Pulmonary artery endothelial cell (primary cell): ENCODE data around the gene FBLN5. TPM values are rescaled to one million over a fixed set of nuclear protein-coding genes. Genes with fewer than 3 reads are reported as not detected.

ENCODE experiments used
- DNase-seq: peaks from one replicate; pipeline ENCODE4 v3.0.0-alpha.2; 2011; ENCODE audit warnings: low read depth, low spot score
- total RNA-seq: library from RNA; depleted of rRNA; stranded (reverse); fragments of >200 nt; gene quantifications from 2 replicates; pipeline ENCODE4 v1.2.3, GENCODE V29; 2014

The FBLN5 gene, protein sequence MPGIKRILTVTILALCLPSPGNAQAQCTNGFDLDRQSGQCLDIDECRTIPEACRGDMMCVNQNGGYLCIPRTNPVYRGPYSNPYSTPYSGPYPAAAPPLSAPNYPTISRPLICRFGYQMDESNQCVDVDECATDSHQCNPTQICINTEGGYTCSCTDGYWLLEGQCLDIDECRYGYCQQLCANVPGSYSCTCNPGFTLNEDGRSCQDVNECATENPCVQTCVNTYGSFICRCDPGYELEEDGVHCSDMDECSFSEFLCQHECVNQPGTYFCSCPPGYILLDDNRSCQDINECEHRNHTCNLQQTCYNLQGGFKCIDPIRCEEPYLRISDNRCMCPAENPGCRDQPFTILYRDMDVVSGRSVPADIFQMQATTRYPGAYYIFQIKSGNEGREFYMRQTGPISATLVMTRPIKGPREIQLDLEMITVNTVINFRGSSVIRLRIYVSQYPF
- 0.74 and 2.5 TPM in 2 replicates for total RNA-seq

DNA sequence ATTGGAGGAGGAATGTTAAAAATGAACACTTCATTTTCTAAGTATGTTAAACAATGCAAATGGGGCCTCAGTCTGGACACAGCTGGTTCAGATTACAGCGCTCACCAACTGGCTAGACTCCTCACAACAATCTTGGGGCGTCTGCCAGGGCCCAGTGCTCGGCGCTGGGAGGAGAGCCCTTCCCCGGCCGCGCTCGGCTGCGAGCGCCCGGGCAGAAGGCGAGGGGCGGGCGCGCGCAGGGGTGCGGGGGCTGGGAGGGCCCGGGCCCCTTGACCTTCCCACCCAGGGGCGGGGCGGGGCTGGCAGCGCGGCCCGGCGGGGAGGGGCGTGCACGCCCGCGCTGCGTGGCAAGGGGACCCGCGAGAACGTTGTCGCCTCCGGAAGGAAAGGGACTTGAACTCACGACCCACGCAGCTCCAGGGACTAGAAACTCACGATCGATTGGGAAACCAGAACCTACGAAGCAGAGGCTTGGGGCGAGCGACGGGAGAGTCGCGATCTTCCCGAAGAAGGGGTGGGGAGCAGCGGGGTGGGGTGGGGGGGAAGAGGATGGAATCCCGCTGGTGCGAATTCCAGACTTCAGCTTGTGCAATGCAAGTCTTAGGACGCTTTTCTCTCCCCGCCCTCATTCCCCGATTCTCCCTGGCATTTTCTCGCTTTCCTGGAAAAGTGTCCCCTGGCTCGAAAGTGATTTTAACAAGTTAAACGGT lies at the start of gene FBLN5:
FBLN5 (minus strand) TSS at position 220 of the 710 bp plus-strand sequence. CDS start 465 bp downstream, outside the sequence.
- DNase-seq: no peak

DNA sequence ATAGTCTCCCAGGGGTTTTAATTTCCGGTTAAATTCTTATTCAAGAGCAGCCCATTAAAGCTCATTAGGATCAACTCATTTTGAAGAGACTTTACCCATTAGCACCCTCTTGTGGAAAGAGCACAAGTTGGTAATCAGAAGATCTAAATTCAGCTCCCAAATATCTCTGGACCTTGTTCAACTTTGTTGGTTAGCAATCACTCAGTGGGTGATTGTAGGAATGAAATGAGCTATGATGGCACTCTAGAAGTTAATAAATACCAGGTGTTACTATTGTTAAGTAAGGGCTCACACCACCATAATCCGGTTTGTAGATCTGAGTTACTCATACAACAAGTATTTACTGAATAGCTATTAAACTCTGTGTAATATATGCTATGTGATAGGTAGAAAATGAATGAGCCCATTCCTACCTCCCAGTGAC lies 49.5 kb upstream of the FBLN5 start:
- no peak for DNase-seq

DNA sequence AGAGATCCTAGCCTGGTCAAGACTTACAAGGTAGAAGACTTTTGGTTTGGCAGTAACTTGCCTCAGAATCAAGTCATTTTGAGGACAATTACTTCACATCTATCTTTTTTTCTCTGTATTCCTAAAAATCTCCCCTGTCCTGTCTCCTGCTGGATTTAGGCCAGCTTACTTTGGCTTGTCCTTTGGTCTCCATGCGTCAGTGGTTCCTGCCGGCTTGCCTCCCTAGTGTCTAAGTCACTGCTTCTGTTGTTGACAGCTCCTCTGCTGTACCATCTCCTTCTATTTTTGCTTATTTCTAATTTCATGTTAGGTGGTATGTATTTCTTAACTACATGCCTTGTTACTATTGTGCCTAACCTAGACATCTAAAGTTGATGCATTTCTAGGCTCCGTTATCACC lies 39.7 kb upstream of the FBLN5 start:
- no peak for DNase-seq

DNA sequence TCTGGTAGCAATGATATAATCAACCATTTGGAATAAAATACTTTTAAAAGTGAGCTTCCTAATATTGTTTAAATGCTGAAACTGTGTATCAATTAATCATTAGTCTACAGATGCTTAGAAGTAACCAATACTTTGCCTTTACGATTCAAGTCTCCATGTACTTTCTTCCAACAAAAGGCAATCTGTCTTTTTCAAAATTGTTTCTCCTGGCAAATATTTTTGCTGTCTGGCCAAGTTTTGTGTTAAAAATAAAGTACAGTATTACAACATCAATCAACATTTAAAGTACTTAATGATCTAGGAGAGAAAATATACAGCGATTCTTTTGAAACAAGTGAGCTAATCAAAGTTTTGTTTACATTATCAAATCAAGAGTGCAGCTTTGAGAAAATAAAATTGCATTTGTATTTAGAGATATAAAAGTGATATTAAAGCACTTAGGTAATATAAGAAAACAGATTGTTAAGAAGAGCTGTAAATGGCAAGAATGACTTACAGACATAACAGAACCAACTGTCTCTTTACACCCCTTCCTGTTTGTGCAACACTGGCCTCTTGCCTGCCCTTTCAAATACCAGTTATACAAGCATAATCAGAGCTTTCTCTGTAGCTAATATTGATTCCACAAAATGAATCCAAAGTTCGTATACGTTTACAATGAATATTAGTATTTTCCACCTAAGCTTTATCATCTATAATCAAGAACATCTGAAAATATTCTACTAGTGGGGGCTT lies 38.2 kb upstream of the FBLN5 start:
- no peak for DNase-seq

DNA sequence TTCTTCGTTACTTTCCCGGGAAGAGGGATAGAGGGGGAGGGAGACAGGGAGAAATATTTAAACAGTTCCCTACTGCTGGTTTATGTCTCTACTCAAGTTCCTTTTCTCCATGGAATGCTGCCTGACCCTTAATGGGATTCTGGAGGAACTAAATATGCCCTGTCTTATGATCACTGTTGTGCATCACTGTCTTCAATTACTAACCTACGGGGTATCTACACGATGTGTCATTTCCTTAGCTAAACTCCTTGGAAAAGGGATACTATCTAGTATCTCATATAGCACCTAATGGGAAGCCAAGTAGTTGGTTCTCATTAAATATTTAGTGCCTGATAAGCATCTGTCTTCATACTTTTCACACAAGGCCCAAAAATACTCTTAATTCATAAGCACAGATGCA lies 37.5 kb upstream of the FBLN5 start:
- no peak for DNase-seq

DNA sequence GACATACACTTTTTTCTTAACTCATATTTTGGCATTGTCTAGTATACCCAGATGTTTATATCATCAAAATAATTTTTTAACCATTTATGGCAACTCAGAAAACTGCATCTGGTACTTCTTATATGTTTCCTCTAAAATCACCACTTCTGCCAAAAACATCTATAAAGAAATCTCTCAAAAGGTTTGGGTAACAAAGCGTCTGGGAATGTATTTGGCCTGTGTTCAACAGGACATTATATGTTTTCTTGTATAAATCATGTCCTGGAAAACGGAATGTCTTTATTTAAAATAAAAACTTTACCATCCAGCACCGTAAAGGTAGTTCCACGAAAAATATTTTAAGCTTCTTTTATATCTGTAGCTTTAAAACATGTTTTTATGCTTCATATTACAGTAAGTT lies 36.1 kb upstream of the FBLN5 start:
- DNase-seq: no peak

DNA sequence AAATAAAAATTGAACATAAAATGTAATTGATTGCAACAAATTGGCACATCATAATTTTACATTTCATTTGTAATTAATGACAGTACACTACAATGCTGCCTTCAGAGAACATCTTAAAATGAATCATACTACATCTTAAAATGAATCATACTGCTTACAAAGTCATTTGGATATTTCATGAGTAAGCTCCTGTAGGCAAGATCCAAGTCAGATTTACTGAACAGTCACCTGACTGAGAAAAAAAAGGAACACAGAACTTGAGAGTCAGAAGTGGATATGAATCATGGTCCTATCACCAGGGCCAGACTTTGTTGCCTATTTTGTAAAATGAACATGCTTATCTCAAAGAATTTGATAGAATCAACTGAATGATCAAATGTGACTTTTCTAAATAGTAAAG lies 32.7 kb upstream of the FBLN5 start:
- peak; percentile 90 for DNase-seq

DNA sequence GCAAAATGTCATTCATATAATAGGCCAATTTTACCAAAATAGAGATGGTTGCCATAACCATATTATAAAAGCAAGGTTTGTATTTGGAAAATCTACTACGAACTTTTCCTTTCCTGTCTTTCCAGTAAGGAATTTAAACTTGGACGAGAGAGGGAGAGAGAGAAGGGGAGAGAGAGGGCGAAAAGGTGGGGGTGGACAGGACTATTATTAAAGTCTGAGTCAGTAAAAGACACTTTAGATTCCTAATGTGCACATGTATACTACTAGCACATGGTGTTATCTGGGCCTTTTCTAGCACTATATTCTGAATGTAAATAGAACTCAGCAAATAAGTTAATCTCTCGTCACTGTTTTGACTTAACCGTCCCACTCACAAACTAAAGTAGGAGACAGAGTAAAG lies 30.4 kb upstream of the FBLN5 start:
- no peak for DNase-seq

DNA sequence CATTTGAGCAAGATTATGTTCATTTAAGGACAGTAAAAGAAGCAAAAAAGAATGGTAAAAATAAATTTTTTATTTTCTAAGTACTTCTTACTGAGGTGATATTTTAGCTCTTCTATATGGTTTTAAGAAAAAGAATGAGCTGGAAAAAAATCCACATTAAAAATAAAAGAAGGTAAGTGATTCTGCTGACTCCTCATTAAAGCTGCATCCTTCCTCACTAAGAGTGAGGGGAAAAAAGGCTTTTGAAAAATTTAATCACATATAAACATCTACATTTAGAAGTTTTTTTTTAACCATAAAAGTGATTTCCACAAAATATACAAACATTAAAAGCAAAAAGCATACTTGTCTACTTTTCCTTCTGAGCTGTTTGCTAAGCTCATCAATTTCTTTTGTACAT lies 28.3 kb upstream of the FBLN5 start:
- DNase-seq: no peak

DNA sequence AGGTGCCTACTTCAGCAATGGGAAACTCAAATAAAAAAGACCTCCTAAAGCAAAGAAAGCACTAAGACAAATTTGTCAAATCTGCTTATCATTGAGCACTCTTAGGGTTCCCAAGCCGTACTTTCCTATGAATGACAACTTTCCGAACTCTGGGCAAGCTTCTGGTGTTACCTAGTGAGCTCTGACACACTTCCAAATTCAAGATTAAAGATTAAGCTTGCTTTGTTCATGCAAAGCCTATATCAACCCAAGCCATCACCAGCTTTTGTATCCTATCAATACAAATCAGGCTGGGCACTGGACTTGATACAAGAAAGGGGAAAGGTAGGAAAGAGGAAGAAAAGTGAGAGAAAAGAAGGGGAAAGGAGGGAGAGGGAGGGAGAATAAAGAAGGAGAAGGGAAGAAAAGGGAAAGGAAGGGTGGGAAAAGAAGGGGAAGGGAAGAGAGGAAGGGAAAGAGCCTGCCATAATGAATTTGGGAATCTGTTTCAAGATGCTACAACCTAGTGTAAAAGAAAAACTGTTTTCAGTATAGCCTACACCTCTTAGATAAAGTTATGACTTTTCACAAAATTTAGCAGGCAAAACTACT lies 23.8 kb upstream of the FBLN5 start:
- DNase-seq: no peak

DNA sequence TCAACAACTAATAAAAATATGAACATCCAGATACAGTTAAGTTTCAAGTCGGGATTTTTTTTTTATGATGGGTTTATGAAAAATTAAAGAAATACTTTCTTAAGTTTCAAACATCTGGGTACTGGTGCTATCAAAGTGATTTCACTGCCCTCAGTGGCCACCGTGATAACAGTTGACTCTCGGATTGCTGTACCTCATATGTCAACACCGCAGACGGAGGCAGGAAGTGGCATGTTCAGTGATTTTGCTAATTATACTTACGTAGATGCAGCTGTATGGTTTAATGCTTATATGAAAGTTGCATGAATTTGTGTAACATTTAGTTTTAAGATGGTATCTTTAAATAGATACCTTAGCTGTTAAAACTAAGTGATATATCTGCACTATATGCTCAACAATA lies 20.8 kb upstream of the FBLN5 start:
- DNase-seq: no peak

DNA sequence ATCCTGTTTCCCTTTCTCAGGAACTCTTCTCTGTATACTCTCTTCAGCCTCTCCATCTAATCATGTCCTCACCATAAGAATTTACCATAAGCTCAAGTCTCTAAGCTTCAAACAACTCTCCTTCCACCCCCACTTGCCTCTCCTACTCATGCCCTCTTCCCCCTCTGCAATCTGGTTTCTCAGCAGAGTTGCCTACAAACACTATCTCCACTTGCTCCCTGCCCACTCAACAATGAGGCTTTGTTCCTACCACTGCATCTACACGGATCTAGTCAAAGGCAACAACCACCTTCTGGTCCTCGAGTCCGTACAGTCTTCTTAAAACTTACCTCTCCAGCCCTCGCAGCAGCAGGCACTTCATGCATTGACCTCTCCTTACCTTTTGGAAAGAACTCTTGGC lies 17.2 kb upstream of the FBLN5 start:
- no peak for DNase-seq

DNA sequence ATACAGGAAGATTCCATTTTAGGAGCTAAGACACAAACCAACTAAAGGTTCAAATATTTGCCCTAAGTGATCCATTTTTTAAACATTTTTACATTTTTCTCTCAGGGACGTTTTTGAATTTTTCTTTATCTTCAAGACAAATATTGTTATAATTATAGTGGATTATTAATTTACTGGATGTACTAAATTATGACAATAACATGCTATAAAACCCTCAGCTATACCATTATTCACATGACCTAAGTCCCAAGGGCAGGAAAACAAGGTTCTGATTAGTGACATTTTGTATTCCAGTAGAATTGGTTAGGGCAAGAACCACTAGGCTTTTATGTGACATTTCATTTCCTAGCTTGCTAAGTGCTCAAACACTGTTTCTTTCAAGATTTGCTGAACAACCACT lies 16.5 kb upstream of the FBLN5 start:
- DNase-seq: no peak

DNA sequence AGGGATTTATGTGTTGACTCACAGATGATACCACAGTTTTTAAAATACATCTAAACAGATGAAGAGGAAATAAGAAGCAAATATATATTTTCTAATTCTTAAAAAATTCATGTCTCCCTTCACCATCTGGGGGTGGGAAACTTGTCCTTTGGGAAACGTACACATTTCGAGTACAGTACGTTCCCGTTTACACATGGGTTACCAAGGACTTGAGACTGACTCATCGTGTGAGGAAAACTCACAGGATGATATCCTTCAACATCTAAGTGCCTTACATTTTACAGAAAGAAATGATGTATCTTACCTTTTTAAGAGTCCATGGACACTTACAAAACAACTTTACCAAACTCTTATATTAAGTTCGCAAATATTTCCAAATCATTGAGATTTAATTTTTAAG lies 16.0 kb upstream of the FBLN5 start:
- DNase-seq: no peak

DNA sequence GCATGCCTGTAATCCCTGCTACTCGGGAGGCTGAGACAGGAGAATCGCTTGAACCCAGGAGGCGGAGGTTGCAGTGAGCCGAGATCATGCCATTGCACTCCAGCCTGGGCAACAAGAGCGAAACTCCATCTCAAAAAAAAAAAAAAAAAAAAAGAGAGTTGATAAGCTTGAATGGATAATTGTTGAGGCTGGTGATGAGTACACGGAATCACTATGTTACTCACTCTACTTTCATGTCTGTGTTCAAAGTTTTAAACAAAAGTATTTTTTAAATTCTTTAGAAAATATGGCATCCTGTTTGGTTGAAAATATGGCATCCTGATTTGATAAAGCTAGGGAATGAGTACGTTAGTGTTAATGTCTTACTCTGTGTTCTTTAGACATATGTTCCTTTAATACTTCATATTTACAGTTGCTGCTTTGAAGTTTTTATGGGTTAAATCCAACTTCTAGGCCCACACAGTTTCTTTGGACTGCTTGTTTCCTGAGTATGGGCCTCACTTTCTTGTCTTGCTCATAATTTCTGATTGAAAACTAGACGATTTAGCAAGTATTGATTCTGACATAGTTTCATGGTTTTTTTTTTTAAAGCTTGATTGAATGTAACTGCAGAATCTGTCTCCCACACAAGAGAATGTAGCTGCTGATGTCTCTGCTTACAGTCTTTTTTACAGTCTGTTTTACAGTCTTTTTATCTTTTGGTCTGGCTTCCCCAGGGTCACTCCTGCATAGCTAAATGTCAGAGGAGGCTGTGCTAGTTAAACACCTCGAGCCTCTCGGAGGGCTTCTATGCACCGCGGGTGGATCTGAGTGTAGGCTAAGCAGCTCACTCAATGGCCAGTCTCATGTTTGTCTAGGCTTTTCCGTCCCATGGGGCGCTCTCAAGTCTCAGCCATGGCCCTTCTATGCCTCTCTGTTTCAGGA lies 14.1 kb upstream of the FBLN5 start:
- DNase-seq: no peak

DNA sequence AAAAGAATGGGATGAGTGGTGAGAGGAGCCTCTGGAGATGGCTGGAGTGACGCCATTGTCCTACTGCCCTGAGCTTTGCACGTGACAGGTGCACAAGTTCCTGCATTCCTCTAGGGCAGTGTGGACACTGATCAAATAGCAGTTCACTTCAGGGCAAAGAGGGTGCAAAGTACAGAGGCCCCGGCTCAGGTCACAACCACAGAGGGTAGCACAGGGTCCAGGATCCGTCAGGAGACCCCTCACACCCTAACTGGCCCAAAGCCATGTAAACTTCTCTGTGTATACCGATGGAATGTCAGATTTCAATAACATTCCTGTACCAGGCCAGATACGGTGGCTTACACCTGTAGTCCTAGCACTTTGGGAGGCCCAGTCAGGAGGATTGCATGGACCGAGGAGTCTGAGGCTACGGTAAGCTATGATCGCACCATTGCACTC lies 10.4 kb upstream of the FBLN5 start:
- DNase-seq: no peak

DNA sequence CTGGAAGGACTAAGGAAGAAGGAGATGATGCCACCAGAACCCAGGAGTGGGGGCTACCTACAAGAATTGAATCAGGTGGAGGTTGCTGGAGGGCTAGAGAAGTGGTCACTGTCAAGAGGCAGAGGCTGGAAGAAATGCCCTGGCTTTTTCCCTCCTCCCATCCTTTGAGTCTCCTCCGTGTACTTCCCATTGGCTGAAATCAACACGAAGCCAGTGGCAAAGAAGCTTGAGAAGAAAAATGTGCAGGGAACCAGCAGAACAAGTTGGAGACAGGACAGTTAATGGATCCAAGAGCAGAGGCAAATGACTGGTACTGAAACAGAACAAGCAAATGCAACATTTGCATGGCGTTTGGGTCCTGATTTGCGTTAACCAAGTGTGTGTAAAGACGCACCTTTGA lies 9.1 kb upstream of the FBLN5 start:
- no peak for DNase-seq

DNA sequence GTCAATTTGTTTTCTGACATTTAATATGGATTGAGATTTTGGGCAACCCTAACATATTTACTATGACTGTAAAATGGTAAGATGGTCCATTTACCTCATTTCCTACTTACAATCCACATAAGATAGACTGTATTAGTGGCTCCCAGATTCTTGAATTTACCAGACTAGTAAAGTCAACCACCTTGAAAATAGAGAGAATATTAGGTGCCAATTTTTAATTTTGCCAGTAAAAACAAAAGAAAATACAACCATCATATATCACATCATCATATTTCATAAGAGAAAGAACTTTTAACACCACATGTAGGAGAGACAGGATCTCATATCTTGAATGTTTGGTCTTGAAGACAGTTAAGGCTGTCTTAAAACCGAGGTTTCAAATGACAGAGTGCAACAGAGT lies 7.7 kb upstream of the FBLN5 start:
- no peak for DNase-seq

DNA sequence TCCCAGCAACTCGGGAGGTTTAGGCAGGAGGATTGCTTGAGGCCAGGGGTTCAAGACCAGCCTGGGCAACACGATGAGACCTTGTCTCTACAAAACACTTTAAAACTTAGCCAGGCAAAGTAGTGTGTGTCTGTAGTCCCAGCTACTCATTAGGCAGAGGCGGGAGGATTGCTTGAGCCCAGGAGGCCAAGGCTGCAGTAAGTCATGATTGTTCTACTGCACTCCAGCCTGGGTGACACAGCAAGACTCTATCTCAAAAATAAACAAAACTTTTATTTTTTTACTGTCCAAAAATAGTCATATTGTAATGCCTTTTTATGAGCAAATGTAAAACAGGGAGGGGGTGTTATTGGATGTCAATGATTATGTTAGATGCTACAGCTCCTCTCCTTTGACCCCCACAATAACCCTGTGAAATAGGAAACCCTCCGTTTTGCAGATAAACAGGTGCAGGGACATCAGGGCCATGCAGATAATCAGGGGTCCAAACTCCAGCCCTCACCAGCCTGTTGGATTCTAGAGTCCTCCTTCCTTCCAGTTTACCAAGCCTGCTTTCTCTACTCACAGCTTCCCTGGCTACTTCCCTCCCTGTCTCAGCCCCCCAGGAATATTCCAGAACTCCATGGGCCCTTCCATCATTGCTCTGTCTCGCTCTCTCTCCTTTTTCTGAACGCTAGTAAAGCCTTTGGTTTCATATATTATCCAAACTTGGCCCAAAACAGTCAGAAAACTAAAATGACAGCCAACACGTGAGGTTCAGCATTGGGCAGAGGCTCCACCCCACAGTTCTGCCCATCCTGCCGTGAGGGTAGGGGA lies 5.9 kb upstream of the FBLN5 start:
- no peak for DNase-seq
